Head of caudate nucleus (tissue), 42 donors: ENCODE measurements around the gene SEL1L.
"Not testable (repeated sequence)": the region's sequence is repeated elsewhere in the genome, so short reads cannot be mapped to it uniquely, and the experiment has no call there.

Experiments used
- DNase-seq, 42 donors: peaks; one replicate each; pipeline versions ENCODE4 v3.0.0 to v3.0.0-alpha.2; 2020 to 2021; ENCODE audit warnings: mixed read lengths in 7 of 42
- intact Hi-C: fragments of 100-400 bp; cut with DNase I; formaldehyde crosslinking; loops from one replicate; pipeline ENCODE4 v1.15.0; 2022

The SEL1L gene

GRCh38 chr14:81533536-81534343, at the start of gene SEL1L:
Gene SEL1L, minus strand, starts transcription at chr14:81533853. Its CDS starts 109 bp downstream, at chr14:81533744.
- intact Hi-C loops = no loop called here
- DNase-seq = peak; percentile 97 to 100 (median 99)

GRCh38 chr14:81582420-81582819, 48.8 kb upstream of the SEL1L start:
- intact Hi-C loops = no loop called here
- DNase-seq = no peak

- intact Hi-C loops = no loop called here
- DNase-seq = no peak
Measured at GRCh38 chr14:81579115-81579514, 45.5 kb upstream of the SEL1L start.

GRCh38 chr14:81571437-81571836, 37.8 kb upstream of the SEL1L start:
- intact Hi-C loops = no loop called here
- no peak for DNase-seq

- intact Hi-C loops = no loop called here
- no peak for DNase-seq
Measured at GRCh38 chr14:81567302-81567701, 33.6 kb upstream of the SEL1L start.

GRCh38 chr14:81565441-81566290, 32.0 kb upstream of the SEL1L start:
- DNase-seq = peak in 40 of 42 donors; percentile 17 to 82 (median 58)
- intact Hi-C loops = no loop called here

- intact Hi-C loops = no loop called here
- no peak for DNase-seq
Measured at GRCh38 chr14:81562818-81563217, 29.2 kb upstream of the SEL1L start.

- no peak for DNase-seq
- intact Hi-C loops = no loop called here
Measured at GRCh38 chr14:81561084-81561775, 27.6 kb upstream of the SEL1L start.

GRCh38 chr14:81559385-81559784, 25.7 kb upstream of the SEL1L start:
- DNase-seq = no peak
- intact Hi-C loops = no loop called here

GRCh38 chr14:81557146-81557545, 23.5 kb upstream of the SEL1L start:
- DNase-seq = no peak
- intact Hi-C loops = no loop called here

- DNase-seq = no peak
- intact Hi-C loops = no loop called here
Measured at GRCh38 chr14:81555684-81556083, 22.0 kb upstream of the SEL1L start.

GRCh38 chr14:81555051-81555450, 21.4 kb upstream of the SEL1L start:
- DNase-seq = no peak
- intact Hi-C loops = no loop called here

GRCh38 chr14:81551471-81551870, 17.8 kb upstream of the SEL1L start:
- DNase-seq = no peak
- intact Hi-C loops = no loop called here

GRCh38 chr14:81550001-81550637, 16.5 kb upstream of the SEL1L start:
- DNase-seq = no peak
- intact Hi-C loops = no loop called here

- intact Hi-C loops, DNase-seq: not testable (repeated sequence)
Measured at GRCh38 chr14:81541206-81541605, 7.6 kb upstream of the SEL1L start.

- DNase-seq = no peak
- intact Hi-C loops = no loop called here
Measured at GRCh38 chr14:81537193-81537592, 3.5 kb upstream of the SEL1L start.

- no peak for DNase-seq
- intact Hi-C loops = no loop called here
Measured at GRCh38 chr14:81536241-81536771, 2.7 kb upstream of the SEL1L start.

- intact Hi-C loops = no loop called here
- no peak for DNase-seq
Measured at GRCh38 chr14:81535396-81536164, 1.9 kb upstream of the SEL1L start.
